ENCODE results near the gene TMOD3.
"Not testable (repeated sequence)": the region's sequence is repeated elsewhere in the genome, so short reads cannot be mapped to it uniquely, and the experiment has no call there.

Gene TMOD3

DNA sequence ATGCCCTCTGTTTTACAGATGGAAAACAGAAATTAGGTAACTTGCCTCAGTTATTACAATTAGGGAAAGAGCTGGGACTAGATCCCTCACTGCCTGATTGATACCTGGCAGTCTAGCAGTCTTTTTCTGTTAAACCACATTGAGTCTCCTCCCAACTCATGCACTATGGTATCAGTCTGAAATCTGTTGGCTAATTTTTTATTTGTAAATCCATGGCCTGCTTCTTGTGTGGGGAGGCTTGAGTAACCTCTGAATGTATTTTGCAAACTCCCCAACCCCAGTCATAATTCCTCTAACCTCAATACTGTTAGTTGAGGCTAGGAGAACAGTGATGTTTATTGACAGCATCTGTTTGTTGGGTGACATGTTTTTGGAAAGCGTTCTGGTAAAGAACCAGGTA is 35.9 kb downstream of the TMOD3 start:
- DNase-seq: no peak

DNA sequence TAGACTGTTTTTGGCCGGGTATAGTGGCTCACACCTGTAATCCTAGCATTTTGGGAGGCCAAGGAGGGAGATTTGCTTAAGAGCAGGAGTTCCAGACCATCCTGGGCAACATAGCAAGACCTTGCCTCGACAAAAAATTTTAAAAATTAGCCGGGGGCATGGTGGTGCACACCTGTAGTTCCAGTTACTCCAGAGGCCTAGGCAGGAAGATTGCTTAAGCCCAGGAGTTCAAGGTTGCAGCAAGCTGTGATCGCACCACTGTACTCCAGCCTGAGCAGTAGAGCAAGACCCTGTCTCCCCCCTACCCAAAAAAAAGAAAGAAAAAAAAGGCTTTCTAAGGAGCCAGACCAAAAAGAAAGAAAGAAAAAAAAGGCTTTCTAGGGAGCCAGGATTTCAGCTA is 36.7 kb downstream of the TMOD3 start:
- no peak for DNase-seq

DNA sequence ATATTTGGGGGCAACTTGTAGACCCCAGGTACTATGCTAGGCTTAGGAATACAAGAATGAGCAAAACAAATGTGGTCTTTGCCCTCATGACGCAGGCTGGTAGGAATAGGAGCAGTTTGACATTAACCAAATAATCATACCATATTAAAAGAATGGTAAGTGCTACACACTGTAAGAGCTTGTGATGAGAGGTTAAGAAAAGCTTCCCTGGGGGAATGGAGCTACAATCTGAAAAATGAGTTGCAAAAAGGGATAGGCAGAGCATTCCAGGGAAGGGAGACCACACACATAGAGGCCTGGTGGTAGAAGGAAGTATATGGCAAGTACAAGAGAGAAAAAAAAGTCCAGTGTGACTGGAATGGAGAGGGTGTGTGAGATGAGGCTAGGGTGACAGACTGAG is 37.3 kb downstream of the TMOD3 start:
- DNase-seq: no peak

DNA sequence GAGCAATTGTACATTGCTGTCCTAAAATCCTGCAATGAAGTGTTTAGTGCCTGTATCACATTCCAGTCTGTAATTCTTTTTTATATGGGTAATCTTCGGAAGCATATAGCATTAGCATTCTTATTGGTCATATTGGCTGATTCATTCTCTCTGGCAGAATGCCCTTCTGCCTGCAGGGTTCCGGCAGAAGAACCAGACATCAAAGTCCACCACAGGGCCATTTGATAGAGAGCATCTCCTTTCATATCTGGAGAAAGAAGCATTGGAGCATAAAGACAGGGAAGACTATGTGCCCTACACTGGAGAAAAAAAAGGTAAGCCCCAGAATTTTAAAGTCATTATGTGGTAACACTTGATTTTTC is 39.6 kb downstream of the TMOD3 start:
- no peak for DNase-seq

DNA sequence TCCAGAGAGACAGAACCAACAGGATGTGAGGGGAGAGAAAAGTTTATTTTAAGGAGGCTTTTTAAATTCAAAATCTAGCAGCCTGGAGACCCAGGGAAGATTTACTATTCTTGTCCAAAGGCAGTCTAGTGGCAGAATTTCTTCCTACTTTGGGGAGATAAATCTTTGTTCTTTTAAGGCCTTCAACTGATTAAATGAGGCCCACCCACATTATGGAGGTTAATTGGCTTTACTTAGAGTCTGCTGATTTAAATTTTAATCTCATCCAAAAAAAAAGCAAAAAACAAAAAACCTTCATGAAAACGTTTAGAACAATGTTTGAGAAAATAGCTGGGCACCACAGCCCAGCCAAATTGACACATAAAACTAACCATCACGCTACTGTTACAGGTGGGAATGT is 41.3 kb downstream of the TMOD3 start:
- DNase-seq: no peak

DNA sequence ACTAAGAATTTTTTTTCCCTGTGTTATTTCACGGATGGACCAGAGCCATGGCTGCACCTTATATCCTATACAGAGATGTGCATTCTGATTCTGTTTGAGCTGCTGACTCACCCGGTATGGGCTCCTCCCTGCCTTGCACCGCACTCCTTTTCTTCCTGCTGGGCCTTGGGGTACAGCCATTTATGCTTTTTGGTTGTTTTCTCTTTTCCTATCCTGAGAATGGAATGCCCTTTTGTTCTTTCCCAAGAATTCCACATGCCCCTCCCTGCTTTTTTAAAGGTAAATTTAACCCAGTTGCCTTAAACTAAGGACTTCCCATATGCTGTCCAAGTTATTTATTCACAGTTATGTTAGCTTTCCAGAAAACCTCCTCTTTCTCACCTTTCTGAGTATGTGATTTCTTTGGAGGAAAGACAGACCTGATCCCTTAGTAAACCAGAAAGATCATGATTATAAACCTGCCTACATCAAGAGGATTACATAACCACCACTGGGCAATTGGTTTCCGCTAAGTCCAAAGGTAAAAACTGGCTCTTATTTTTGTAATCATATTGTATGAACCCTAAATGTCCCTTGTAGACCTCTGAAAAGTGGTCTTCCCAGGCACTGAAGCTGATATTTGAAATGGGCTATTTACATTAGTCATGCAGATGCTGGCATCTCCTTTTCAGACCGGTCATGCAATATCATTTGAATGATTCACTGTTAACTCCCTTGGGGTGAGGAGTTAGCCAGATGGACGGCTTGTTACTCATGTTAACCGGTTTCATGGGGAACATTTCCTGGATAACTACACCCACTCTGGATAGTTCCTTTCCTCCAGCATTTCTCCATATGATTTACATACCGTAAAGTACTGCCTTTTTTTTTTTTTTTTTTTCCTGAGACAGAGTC is 45.5 kb downstream of the TMOD3 start:
- no peak for DNase-seq

DNA sequence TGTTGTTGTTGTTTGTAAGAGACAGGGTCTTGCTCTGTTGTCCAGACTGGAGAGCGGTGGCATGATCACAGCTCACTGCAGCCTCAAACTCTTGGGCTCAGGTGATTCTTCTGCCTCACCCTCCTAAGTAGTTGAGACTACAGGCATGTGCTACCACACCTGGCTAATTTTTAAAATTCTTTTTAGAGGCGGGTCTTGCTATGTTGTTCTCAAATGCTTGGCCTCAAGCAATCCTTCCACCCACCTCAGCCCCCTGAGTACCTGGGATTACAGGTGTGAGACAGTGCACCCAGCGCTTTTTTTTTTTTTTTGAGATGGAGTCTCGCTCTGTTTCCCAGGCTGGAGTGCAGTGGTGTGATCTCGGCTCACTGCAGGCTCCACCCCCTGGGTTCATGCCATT is 46.7 kb downstream of the TMOD3 start:
- DNase-seq: no peak

DNA sequence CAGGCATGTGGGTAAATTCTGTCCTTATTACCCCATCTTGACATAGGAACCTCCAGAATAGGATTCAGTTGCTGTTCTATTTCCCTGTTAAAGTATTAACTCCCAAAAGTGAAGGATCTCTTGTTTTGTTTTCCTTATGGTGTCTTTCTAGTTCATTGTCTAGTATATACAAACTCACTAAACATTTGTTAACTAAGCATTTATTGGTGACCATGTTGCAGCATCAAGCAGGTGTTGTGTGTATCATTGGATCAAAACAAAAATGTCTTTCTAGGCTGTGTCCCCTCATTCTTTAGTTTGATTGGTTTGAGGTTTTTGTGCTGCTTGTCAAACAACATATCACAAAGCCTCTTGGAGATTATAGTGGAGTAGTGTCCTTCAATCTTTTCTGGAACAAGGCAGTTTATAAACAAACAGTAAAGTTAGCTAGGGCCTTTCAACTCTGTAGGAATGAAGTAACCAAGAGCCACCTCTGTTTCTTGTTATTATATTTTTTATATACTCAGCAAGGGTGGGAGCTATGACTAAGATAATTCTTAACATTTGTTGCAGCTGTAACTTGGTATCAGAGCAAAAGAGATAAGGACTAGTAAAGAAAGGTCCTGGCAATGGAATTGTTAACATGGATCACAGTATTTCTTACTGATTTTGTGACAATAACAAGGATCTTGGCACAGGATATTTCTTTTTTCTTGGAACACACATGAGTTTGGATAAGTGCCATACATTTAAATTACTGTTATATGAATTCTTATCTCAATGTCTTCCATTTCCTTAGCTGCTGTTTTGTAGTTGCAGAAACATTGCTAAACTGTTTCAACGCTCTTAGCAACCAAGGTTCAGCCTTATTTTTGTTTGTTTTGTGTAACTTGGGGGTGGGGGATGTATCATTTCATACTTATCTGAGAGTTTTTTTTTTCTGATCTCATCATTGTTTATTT is 49.3 kb downstream of the TMOD3 start:
- DNase-seq: no peak

DNA sequence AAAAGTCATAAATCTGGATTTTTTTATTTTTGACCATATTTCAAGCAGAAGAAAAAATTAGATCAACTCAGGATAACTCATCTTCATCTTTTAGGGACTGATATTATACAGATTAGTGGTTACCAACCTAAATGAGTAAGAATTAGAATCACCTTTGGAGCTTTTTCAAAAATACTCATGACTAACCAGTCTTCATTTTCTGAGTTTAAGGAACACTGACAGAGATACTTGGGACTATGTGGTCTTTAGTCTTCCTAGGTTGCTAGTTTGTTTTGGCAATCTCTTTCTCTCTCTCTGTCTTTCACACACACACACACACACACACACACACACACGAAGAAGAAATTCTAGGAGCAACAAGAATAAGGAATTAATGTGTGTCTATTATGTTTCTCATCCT is 50.1 kb downstream of the TMOD3 start:
- DNase-seq: no peak

DNA sequence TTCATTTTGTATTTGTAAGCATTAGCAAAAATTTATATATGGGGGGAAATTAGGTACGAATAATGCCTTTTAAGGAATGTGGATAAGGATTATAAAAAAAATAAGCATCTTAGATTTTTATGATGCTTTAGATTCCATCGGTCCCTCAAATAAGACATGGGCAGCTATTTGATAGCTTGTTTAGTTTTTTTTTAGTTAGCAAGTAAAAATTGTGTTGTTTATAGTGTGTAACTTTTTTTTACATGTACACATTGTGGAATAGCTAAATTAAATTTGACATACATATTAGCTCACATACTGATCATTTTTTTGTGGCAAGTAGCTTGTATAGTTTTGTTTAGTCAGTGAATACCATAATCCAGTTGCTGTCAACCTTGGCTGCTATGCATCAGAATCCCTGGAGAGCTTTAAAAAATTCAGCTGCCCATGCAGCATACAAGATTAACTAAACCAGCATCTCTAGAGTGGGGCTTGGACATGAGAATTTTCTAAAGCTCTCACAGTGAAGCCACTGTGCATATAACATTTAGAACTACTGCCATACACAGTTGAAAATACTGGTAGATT is 53.9 kb downstream of the TMOD3 start:
- DNase-seq: no peak

DNA sequence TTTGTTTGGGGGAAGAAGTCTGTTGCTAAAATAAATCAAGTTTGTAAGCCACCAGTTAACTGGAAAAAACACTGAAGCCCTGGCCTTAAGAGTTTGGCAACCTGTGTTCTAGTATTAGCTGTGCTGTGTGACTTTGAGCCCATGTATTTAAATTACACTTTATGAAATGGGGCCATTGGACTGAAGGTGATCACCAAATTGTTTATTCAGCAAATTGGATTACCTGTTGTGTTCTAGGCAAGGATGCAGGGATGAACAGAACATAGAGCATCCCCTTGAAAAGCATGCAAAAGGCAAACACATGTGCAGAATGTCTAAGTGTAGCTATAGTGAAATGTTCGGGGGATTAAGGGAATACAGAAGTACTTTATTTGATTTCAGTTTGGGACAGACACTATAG is 54.6 kb downstream of the TMOD3 start:
- no peak for DNase-seq

DNA sequence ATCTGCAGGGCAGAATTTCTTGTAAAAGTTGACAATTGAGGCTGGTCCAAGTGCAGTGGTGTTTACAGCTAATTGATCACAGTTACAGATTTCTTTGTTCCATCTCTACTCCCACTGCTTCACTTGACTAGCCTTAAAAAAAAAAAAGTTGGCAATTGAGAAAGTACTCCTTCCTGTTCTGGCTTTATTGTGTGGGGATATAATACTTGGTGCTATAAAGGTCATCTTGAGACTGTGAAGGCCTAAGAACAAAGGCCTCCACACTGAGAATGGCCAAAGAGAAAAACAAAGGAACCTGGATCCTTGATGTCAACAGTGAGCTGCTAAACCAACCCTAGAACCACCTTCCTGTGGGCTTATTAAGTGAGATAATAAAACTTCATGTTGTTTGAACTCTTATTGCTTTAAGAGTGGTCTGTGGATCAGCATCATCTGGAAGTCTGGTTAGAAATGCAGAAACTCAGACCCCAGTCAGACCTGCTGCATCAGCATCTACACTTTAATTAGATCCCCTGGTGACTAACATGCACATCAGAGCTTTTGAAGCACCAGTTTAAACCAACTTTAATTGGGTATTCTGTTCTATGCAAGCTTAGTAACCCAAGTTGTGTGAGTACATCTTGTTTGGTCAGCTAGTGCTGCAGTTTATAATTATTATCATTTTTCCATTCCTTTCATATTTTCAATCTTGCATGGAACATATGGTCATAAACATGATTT is 55.2 kb downstream of the TMOD3 start:
- no peak for DNase-seq

DNA sequence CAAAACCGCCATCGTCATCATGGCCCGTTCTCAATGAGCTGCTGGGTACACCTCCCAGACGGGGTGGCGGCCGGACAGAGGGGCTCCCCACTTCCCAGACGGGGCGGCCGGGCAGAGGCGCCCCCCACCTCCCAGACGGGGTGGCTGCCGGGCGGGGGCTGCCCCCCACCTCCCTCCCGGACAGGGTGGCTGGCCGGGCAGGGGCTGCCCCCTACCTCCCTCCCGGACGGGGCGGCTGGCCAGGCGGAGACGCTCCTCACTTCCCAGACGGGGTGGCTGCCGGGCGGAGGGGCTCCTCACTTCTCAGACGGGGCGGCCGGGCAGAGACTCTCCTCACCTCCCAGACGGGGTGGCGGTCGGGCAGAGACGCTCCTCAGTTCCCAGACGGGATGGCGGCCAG is 56.3 kb downstream of the TMOD3 start:
- not testable (repeated sequence) for DNase-seq

DNA sequence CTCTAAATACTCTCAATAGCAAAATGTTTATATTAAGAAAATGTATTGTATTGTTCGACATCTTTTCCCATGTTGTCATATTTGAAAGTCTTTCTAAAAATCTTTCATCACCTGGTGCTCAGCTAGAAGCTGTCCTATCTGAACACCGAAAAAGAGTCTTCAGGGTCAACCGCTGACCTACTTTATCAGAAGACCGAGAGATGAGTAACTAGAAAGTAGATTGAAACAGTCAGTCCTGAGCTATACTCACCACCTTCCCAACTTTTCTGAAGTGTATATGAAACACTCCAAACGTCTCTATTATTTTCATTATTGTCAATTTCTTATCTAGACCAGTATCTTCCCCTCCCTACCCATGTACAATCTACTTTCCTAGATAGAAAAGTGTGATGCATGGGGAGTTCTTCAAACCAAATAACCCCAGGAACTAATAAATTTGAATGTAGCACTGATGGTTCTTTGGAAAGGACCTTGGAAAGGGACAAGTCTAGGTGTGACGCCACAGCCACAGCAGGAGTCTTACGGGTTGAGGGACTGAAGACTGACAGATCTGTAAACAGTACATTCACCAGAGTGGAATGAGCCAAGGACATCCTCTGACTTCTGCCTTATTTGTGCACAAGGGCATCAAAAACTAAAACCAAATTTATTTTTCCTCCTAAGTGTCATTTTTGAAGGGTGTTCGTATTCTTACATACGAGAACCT is 58.6 kb downstream of the TMOD3 start:
- DNase-seq: no peak

DNA sequence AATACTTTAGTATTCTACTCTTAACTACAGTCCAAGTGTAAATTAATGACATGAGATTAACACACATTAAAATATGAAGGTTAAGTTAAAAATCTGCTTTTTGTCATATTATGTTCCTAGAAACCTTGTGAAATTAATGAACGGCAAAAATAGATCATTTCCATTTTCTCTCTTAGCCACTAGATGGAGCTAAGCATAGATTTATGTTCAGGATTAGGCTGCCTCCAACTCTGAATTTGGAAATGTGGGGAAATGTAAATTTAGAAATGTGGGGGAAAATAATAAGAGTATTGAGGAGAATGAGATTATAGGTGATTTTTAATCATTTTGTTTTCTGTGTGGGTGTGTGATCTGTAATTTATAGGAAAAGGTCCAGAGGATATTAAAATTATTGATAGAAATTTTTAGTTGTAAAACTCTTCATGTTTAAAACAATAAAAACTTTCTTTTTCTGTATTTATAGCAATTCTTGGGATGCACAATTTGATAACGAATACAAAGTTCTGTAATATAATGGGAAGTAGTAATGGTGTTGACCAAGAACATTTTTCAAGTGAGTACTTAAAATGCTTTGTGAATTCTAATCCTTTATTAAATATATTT is 59.2 kb downstream of the TMOD3 start:
- no peak for DNase-seq

DNA sequence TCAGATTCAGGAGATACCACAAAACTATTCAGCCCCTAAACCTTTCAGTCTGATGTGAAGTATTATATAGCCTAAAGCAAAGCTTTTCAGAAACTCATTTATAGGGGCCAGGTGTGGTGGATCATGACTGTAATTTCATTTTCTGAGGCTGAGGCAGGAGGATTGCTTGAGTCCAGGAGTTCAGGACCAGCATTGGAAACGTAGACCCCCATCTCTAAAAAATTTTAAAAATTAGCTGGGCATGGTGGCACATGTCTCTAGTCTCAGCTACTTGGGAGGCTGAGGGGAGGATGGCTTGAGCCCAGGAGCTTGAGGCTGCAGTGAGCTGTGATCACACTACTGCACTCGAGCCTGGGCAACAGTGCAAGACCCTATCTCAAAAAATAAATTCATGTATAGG is 60.0 kb downstream of the TMOD3 start:
- no peak for DNase-seq

DNA sequence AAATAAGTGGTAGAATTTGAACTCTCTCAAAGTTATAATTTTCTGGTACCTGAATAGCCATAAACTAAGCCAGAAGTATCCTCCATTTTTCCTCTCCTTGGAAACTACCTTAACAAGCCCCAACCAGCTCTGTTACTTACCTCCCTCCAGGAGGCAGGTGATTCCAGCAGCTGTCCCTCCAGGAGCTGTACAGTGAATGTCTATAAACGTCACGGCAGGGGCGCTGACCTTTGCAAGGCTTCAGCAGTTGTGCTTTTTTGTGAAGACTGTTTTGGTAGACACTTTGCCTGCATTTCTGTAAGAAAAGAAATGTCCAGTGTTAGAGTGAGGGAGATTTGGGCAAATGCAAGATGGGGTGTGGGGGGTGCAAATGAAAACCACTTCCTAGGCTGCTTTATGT is 75.0 kb downstream of the TMOD3 start:
- DNase-seq: no peak

DNA sequence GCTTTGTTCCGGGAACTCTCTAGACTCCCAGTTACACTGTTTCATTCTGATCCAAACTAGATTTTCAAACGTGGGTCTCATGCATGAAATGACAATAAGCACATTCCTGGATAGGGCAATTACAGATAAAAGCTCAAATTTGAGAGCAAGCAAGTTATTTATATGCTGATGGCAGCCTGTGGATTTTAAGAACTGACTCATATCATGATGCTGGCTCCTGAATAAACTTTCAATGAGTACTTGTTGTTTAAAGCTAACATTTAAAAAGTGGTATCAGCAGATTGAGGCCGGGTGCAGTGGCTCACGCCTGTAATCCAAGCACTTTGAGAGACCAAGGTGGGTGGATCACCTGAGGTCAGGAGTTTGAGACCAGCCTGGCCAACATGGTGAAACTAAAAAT is 75.5 kb downstream of the TMOD3 start:
- DNase-seq: no peak

DNA sequence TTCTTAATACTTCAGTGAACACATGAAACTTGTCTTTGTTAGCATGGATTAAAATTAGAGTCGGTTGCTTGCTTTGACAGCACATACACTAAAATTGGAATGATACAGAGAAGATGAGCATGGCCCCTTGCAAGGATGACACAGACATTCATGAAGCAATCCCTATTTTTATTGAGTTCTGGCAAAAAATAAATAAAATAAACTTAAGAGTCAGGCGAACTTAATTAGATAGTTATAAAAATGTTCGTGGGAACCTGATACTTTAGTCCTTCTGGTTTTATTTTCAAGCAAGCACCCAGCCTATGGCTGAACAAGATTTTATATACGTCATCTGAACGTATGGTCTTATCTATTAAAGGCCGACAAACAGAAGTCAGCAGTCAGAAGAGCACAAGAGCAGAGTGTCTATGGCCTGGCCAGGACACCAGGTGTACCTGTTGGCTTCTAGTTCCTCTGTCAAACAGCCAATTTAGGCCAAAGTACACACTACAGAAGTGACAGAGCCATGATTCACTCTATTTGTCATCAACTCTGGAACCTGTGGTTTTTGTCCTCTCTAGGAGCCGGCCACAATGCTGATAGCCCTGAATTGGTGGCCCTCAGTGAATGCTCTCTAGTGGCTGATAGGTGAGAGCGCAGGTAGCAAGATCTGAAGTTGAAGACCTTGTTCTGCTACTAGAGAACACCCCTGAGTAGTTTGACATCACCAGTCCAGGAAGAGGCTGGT is 77.8 kb downstream of the TMOD3 start:
- no peak for DNase-seq

DNA sequence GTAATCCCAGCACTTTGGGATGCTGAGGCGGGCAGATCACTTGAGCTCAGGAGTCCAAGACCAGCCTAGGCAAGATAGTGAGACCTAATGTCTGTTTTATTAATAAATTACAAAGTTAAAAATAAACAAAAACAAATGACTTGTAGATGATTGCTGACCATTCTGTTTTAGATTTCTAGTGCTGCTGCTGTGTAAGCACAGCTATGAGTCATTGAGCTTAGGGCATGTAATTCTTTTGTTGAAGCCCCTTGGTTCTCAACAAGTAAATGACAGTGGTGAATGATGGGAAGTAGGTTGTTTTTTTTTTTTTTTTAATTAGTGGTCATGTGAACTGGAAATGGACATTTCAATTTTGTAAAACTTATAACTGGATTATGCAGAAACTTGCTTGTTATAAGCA is 78.9 kb downstream of the TMOD3 start:
- DNase-seq: no peak

DNA sequence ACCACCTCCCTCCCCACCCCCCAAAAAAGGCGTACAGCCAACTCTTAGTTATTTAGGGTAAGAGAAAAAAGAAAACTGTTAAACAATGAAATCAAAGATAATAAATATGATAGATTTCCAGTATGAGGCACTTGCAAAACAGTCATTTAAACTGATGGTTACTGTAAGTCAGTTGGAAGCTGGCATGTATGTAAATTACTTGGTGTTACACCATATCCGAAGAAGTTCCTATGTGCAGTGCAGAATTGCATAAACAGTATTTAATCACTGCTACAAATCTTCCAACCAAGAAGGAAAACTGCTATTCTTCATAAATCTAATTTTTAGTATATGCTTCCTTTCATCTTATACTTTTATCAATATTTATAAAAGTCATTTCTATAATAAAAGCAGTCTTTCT is 80.1 kb downstream of the TMOD3 start:
- DNase-seq: no peak
